ENCODE measurements around the gene CASZ1.

Gene CASZ1

GRCh38 chr1:10814976-10815857, 18.8 kb upstream of the CASZ1 start:
- no peak for DNase-seq (ENCODE audit: low spot score)
- no peak for TF ChIP-seq CTCF (IDR thresholded peaks at IDR 0.05; ENCODE audit: extremely low read depth, missing control alignments)

DNA sequence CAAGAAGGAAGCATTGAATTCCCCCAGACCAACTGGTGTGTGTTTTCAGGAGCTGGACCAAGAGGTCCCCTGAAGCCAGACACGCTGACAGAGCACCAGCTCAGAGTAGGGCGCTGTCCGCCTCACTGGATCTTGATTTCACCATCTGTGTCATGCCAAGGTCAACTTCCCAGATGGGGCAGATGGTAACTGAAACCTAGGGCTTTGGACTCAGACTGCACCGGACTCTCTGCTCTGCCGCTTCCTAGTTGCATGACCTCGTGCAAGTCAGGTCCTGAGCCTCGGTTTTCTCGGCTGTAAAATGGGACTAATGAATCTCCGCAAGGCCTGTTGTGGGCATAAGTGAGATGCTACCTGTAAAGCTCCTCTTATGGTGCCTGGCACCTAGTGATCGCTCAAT, 17.9 kb upstream of the CASZ1 start:
- no peak for TF ChIP-seq CTCF (IDR thresholded peaks at IDR 0.05; ENCODE audit: extremely low read depth, missing control alignments)
- no peak for DNase-seq (ENCODE audit: low spot score)

- DNase-seq (ENCODE audit: low spot score): no peak
- TF ChIP-seq CTCF (IDR thresholded peaks at IDR 0.05; ENCODE audit: extremely low read depth, missing control alignments): no peak
Measured at GRCh38 chr1:10813799-10814198, 17.4 kb upstream of the CASZ1 start.

GRCh38 chr1:10812387-10812915, 16.0 kb upstream of the CASZ1 start:
- DNase-seq (ENCODE audit: low spot score): no peak
- TF ChIP-seq CTCF (IDR thresholded peaks at IDR 0.05; ENCODE audit: extremely low read depth, missing control alignments): no peak

GRCh38 chr1:10808441-10808840, 12.0 kb upstream of the CASZ1 start:
- DNase-seq (ENCODE audit: low spot score): no peak
- TF ChIP-seq CTCF (IDR thresholded peaks at IDR 0.05; ENCODE audit: extremely low read depth, missing control alignments): no peak

GRCh38 chr1:10806966-10807365, 10.5 kb upstream of the CASZ1 start:
- no peak for DNase-seq (ENCODE audit: low spot score)
- TF ChIP-seq CTCF (IDR thresholded peaks at IDR 0.05; ENCODE audit: extremely low read depth, missing control alignments): no peak

DNA sequence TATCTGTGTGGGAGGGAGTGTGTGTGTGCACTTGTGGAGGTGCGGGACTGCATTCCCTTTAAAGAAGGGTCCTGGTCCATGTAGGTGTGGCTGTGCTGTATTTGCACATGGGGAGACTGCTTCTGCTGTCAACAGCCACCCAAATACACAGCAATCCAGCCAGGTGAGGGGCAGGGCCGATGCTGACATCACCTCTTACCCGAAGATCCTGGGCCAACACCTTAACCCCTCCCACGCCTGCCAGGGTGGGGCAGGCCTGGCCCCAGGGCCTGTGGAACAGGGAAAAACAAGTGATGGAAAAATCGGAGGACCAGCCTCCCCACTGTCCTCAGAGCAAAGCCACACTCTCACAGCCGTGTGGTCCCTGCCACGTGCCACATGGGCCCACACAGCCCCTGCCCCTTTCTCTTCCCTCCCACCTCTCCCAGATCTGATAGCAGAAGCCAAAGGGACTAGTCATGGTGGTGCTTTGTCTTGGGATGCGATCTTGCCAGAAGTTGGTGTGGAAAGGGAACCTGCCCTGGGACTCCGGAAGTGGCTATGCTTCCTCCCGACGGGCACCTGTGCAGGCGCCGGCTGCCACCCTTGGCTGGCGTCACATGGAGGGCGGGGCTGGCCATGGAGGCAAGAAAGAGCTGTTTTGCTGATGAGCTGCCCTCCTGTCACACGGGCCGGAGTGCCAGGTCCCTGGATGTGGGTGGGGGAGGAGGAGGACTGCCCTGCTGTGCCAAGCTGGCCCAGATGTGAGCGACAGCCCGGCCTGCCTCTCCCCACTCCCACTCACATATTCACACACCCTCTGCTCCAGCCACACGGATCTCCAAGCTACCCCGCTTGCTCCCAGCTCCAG, 7.8 kb upstream of the CASZ1 start:
- no peak for DNase-seq (ENCODE audit: low spot score)
- no peak for TF ChIP-seq CTCF (IDR thresholded peaks at IDR 0.05; ENCODE audit: extremely low read depth, missing control alignments)
